ENCODE measurements around the gene CFAP157.

DNA sequence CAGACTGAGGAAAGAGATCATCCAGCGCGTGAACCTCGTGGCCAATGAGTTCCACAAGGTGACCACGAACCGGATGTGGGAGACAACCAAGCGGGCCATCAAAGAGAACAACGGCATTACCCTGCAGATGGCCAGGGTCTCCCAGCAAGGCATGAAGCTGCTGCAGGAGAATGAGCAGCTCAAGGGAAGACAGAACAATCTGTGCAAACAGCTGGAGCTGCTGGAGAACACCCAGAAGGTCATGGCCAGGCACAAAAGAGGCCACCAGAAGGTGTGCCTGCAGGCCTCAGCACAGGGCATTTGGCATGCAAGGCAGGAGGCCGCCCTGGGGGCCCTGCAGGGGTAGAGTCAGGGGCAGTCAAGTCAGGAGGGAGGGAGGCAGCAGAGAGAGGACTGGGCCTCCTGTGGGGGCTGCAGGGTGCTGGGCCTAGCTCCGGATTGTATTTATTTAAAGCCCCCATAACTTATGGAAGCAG lies 4.5 kb downstream of the CFAP157 start:
- TF ChIP-seq POLR2A (IDR thresholded peaks at IDR 0.05) = no peak
- TF ChIP-seq, protein P1, sequence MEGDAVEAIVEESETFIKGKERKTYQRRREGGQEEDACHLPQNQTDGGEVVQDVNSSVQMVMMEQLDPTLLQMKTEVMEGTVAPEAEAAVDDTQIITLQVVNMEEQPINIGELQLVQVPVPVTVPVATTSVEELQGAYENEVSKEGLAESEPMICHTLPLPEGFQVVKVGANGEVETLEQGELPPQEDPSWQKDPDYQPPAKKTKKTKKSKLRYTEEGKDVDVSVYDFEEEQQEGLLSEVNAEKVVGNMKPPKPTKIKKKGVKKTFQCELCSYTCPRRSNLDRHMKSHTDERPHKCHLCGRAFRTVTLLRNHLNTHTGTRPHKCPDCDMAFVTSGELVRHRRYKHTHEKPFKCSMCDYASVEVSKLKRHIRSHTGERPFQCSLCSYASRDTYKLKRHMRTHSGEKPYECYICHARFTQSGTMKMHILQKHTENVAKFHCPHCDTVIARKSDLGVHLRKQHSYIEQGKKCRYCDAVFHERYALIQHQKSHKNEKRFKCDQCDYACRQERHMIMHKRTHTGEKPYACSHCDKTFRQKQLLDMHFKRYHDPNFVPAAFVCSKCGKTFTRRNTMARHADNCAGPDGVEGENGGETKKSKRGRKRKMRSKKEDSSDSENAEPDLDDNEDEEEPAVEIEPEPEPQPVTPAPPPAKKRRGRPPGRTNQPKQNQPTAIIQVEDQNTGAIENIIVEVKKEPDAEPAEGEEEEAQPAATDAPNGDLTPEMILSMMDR (IDR thresholded peaks at IDR 0.05) = no peak

Data from stomach (tissue), 4 donors.